Measurements from ENCODE around the gene COL6A3. TPM values are rescaled to one million over a fixed set of nuclear protein-coding genes. Genes with fewer than 3 reads are reported as not detected.

Gene COL6A3
- total RNA-seq, 2 experiments from 2014 or later, result 1.3 TPM

GRCh38 chr2:237324837-237325236 lies 89.1 kb downstream of the COL6A3 start:
- intact Hi-C loops (cut with DNase I, micrococcal nuclease), result no loop called here
- H3K4me3 ChIP-seq (ENCODE audit: low read length), result no peak overlapping the region
- no peak for TF ChIP-seq CTCF (IDR thresholded peaks at IDR 0.05)
- Mint-ChIP-seq H3K27me3 (peaks cover 3% of the 10 kb centered on the region), H3K9me3 (no peaks in the 10 kb centered on the region), H3K4me1 (ENCODE audit: low read depth) (no peaks in the 10 kb centered on the region), H3K27ac (no peak overlapping the region), H3K36me3 (ENCODE audit: low read depth) (no peaks in the 10 kb centered on the region), H3K4me3 (no peak overlapping the region)
- no peak overlapping the region for H3K27ac ChIP-seq (ENCODE audit: low read depth in 1 of 2, low read length in 2 of 2)
- ChIA-PET CTCF (no interaction called here), POLR2A (no interaction called here)
- no peaks in the 10 kb centered on the region for H3K9me3 ChIP-seq (ENCODE audit: control insufficient read depth in 1 of 2, insufficient read depth in 1 of 2, low read length in 2 of 2)
- no peak for ATAC-seq (ENCODE audit: poor library complexity)
- H3K36me3 ChIP-seq (ENCODE audit: insufficient read depth, low read length), result no peaks in the 10 kb centered on the region
- no peaks in the 10 kb centered on the region for H3K4me1 ChIP-seq (ENCODE audit: insufficient read depth, low read length)
- H3K27me3 ChIP-seq (ENCODE audit: control insufficient read depth in 1 of 2, insufficient read depth in 2 of 2, low read length in 2 of 2), result no peaks in the 10 kb centered on the region
- DNase-seq, result no peak

- Histone ChIP-seq H3K9me3 (ENCODE audit: control insufficient read depth in 1 of 2, insufficient read depth in 1 of 2, low read length in 2 of 2) (no peaks in the 10 kb centered on the region), H3K36me3 (ENCODE audit: insufficient read depth, low read length) (no peaks in the 10 kb centered on the region), H3K27ac (ENCODE audit: low read depth in 1 of 2, low read length in 2 of 2) (no peak overlapping the region), H3K4me3 (ENCODE audit: low read length) (no peak overlapping the region), H3K27me3 (ENCODE audit: control insufficient read depth in 1 of 2, insufficient read depth in 2 of 2, low read length in 2 of 2) (no peaks in the 10 kb centered on the region), H3K4me1 (ENCODE audit: insufficient read depth, low read length) (no peaks in the 10 kb centered on the region)
- H3K9me3 Mint-ChIP-seq, result no peaks in the 10 kb centered on the region
- ChIA-PET CTCF (no interaction called here), POLR2A (no interaction called here)
- DNase-seq (no peak), ATAC-seq (ENCODE audit: poor library complexity) (no peak)
- no peaks in the 10 kb centered on the region for H3K4me1 Mint-ChIP-seq (ENCODE audit: low read depth)
- no peak overlapping the region for H3K4me3 Mint-ChIP-seq
- intact Hi-C loops (cut with DNase I, micrococcal nuclease), result no loop called here
- no peaks in the 10 kb centered on the region for H3K36me3 Mint-ChIP-seq (ENCODE audit: low read depth)
- peaks cover 3% of the 10 kb centered on the region for H3K27me3 Mint-ChIP-seq
- H3K27ac Mint-ChIP-seq, result no peak overlapping the region
- no peak for TF ChIP-seq CTCF (IDR thresholded peaks at IDR 0.05)
These were observed 89.5 kb downstream of the COL6A3 start for GRCh38 chr2:237324405-237324831.

GRCh38 chr2:237323656-237324055 lies 90.3 kb downstream of the COL6A3 start:
- intact Hi-C loops (cut with DNase I, micrococcal nuclease), result no loop called here
- H3K27ac ChIP-seq (ENCODE audit: low read depth in 1 of 2, low read length in 2 of 2), result no peak overlapping the region
- H3K4me1 ChIP-seq (ENCODE audit: insufficient read depth, low read length), result no peaks in the 10 kb centered on the region
- Mint-ChIP-seq H3K9me3 (no peaks in the 10 kb centered on the region), H3K27ac (no peak overlapping the region), H3K4me1 (ENCODE audit: low read depth) (no peaks in the 10 kb centered on the region), H3K27me3 (peaks cover 3% of the 10 kb centered on the region), H3K4me3 (no peak overlapping the region), H3K36me3 (ENCODE audit: low read depth) (no peaks in the 10 kb centered on the region)
- no peaks in the 10 kb centered on the region for H3K9me3 ChIP-seq (ENCODE audit: control insufficient read depth in 1 of 2, insufficient read depth in 1 of 2, low read length in 2 of 2)
- no peak overlapping the region for H3K4me3 ChIP-seq (ENCODE audit: low read length)
- ATAC-seq (ENCODE audit: poor library complexity) (no peak), DNase-seq (no peak)
- H3K36me3 ChIP-seq (ENCODE audit: insufficient read depth, low read length), result no peaks in the 10 kb centered on the region
- no peaks in the 10 kb centered on the region for H3K27me3 ChIP-seq (ENCODE audit: control insufficient read depth in 1 of 2, insufficient read depth in 2 of 2, low read length in 2 of 2)
- ChIA-PET CTCF (no interaction called here), POLR2A (no interaction called here)
- TF ChIP-seq CTCF (IDR thresholded peaks at IDR 0.05), result no peak
